ENCODE results near the gene GABRB1.

GRCh38 chr4:47010347-47010911 lies 20.9 kb upstream of the GABRB1 start:
- TF ChIP-seq ZNF548 (tag by site-specific recombination; IDR thresholded peaks at IDR 0.05), result no peak
- TF ChIP-seq, protein P1, sequence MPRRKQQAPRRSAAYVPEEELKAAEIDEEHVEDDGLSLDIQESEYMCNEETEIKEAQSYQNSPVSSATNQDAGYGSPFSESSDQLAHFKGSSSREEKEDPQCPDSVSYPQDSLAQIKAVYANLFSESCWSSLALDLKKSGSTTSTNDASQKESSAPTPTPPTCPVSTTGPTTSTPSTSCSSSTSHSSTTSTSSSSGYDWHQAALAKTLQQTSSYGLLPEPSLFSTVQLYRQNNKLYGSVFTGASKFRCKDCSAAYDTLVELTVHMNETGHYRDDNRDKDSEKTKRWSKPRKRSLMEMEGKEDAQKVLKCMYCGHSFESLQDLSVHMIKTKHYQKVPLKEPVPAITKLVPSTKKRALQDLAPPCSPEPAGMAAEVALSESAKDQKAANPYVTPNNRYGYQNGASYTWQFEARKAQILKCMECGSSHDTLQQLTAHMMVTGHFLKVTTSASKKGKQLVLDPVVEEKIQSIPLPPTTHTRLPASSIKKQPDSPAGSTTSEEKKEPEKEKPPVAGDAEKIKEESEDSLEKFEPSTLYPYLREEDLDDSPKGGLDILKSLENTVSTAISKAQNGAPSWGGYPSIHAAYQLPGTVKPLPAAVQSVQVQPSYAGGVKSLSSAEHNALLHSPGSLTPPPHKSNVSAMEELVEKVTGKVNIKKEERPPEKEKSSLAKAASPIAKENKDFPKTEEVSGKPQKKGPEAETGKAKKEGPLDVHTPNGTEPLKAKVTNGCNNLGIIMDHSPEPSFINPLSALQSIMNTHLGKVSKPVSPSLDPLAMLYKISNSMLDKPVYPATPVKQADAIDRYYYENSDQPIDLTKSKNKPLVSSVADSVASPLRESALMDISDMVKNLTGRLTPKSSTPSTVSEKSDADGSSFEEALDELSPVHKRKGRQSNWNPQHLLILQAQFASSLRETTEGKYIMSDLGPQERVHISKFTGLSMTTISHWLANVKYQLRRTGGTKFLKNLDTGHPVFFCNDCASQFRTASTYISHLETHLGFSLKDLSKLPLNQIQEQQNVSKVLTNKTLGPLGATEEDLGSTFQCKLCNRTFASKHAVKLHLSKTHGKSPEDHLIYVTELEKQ (tag by site-specific recombination; IDR thresholded peaks at IDR 0.05; ENCODE audit: borderline replicate concordance), result no peak
- no peak for TF ChIP-seq CTCF (tag by site-specific recombination; IDR thresholded peaks at IDR 0.05)
- TF ChIP-seq ZNF175 (tag by site-specific recombination; IDR thresholded peaks at IDR 0.05), result no peak
- no peak for TF ChIP-seq YY1 (tag by site-specific recombination; IDR thresholded peaks at IDR 0.05)
- TF ChIP-seq ZNF704 (tag by site-specific recombination; IDR thresholded peaks at IDR 0.05), result no peak
- TF ChIP-seq KLF16 (tag by site-specific recombination; IDR thresholded peaks at IDR 0.05), result no peak
- no peak for TF ChIP-seq ZNF624 (tag by site-specific recombination; IDR thresholded peaks at IDR 0.05)
